ENCODE measurements around the gene ROBO2. TPM values are rescaled to one million over a fixed set of nuclear protein-coding genes. Genes with fewer than 3 reads are reported as not detected.

Gene ROBO2
- total and polyA plus RNA-seq, 7 donors: 0.23 to 2.9 (median 0.38) TPM; not detected in 1

DNA sequence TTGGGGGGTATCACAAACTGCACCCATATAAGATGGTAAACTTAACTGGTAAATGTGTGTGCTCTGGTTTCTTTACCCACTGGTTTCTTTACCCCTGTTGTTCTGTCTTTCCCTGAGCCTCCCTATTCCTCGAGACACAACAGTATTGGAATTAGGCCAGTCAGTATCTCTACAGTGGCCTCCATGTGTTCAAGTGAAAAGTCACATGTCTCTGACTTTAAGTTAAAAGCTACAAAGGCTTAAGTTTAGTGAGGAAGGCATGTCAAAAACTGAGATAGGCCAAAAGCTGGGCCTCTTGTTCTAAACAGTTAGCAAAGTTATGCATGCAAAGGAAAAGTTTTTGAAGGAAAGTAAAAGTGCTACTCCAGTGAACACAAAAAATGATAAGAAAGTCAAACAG lies 513.3 kb downstream of the ROBO2 start:
- H3K36me3 ChIP-seq: no peaks in the 10 kb centered on the region
- intact Hi-C loops (cut with DNase I): no loop called here
- 64 to 86% methylated on average over 1 of the region's 1 CpG for WGBS, 2 donors

DNA sequence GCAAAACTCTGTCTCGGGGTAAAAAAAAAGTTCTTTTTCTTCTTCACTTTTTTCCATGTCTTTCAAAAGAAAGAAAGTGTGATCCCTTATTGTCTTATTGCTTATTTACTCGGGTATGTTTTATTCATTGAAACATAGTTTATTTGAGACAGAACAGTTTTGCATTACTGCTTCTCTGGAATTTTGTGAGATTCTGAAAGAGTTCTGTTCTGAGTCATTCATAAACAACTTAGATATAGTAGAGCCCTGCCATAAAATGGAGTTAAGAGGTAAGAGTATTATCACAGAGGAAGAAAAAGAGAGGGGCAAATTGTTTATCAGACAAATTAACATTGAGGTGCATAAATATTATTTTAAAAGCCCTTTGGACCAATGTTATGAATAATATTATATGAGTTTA lies 522.2 kb downstream of the ROBO2 start:
- WGBS, 2 donors: 70 to 79% methylated on average over 2 of the region's 2 CpGs

More for the DNA sequence above, 513.3 kb downstream of the ROBO2 start:
- Histone ChIP-seq H3K9me3 (no peaks in the 10 kb centered on the region), H3K27me3 (no peaks in the 10 kb centered on the region), H3K4me1 (no peaks in the 10 kb centered on the region), H3K4me3 (no peak overlapping the region), H3K27ac (no peak overlapping the region)
- DNase-seq: no peak
- TF ChIP-seq, protein P1, sequence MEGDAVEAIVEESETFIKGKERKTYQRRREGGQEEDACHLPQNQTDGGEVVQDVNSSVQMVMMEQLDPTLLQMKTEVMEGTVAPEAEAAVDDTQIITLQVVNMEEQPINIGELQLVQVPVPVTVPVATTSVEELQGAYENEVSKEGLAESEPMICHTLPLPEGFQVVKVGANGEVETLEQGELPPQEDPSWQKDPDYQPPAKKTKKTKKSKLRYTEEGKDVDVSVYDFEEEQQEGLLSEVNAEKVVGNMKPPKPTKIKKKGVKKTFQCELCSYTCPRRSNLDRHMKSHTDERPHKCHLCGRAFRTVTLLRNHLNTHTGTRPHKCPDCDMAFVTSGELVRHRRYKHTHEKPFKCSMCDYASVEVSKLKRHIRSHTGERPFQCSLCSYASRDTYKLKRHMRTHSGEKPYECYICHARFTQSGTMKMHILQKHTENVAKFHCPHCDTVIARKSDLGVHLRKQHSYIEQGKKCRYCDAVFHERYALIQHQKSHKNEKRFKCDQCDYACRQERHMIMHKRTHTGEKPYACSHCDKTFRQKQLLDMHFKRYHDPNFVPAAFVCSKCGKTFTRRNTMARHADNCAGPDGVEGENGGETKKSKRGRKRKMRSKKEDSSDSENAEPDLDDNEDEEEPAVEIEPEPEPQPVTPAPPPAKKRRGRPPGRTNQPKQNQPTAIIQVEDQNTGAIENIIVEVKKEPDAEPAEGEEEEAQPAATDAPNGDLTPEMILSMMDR (IDR thresholded peaks at IDR 0.05): no peak
- TF ChIP-seq EP300 (IDR thresholded peaks at IDR 0.05): no peak

DNA sequence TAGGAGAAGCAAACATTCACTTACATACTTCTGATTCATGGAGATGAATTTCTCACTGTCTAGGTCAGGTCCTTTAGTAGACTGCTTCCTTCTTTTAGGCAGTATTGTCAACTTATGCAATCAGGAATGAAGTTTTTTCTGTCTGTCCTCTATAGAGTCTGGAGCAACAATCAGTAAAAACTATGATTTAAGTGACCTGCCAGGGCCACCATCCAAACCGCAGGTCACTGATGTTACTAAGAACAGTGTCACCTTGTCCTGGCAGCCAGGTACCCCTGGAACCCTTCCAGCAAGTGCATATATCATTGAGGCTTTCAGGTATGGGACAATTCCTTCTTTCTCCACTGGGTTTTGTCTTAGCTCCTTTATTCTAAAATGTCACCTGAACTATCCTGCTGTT lies 523.1 kb downstream of the ROBO2 start:
- no peaks in the 10 kb centered on the region for H3K4me1 ChIP-seq
- no peak for DNase-seq
- intact Hi-C loops (cut with DNase I): no loop called here
- H3K27me3 ChIP-seq: no peaks in the 10 kb centered on the region
- H3K27ac ChIP-seq: no peak overlapping the region
- no peaks in the 10 kb centered on the region for H3K36me3 ChIP-seq
- H3K9me3 ChIP-seq: no peaks in the 10 kb centered on the region
- no peak for TF ChIP-seq POLR2AphosphoS5 (IDR thresholded peaks at IDR 0.05)
- TF ChIP-seq EP300 (IDR thresholded peaks at IDR 0.05): no peak
- no peak for TF ChIP-seq POLR2A (IDR thresholded peaks at IDR 0.05)
- TF ChIP-seq, protein P1 (IDR thresholded peaks at IDR 0.05): no peak
- WGBS, 2 donors: 78 to 88% methylated on average over 1 of the region's 1 CpG
- H3K4me3 ChIP-seq: no peak overlapping the region

More for the DNA sequence above, 522.2 kb downstream of the ROBO2 start:
- DNase-seq: no peak
- Histone ChIP-seq H3K27me3 (no peaks in the 10 kb centered on the region), H3K4me1 (no peaks in the 10 kb centered on the region), H3K4me3 (no peak overlapping the region), H3K27ac (no peak overlapping the region), H3K36me3 (no peaks in the 10 kb centered on the region), H3K9me3 (no peaks in the 10 kb centered on the region)
- intact Hi-C loops (cut with DNase I): no loop called here
- TF ChIP-seq POLR2AphosphoS5 (IDR thresholded peaks at IDR 0.05) (no peak), POLR2A (IDR thresholded peaks at IDR 0.05) (no peak), EP300 (IDR thresholded peaks at IDR 0.05) (no peak)
- TF ChIP-seq, protein P1 (IDR thresholded peaks at IDR 0.05): no peak

DNA sequence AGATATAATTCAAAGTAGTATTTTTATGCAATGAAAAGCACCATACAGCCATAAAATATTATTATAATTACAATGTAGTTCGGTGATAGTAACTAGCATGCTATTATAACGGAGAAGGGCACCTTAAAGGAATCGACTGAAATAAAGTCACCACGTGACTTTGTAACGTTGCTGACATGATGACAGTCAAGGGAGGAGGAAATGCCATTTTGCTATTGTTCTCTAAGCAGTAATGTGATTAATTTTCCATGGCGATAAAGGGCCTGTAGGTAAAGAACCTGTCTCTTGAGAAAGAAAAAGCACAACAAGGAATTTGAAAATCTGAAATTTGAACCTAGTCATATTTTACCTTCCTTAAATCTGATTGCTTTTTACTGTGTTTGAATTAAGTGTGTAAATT lies 526.2 kb downstream of the ROBO2 start:
- H3K27me3 ChIP-seq: no peaks in the 10 kb centered on the region
- no peaks in the 10 kb centered on the region for H3K36me3 ChIP-seq
- no peak overlapping the region for H3K4me3 ChIP-seq
- no peak overlapping the region for H3K27ac ChIP-seq
- no peaks in the 10 kb centered on the region for H3K4me1 ChIP-seq
- intact Hi-C loops (cut with DNase I): no loop called here
- 76 to 85% methylated on average over 6 of the region's 6 CpGs for WGBS, 2 donors
- no peaks in the 10 kb centered on the region for H3K9me3 ChIP-seq
- no peak for DNase-seq
- TF ChIP-seq, protein P1 (IDR thresholded peaks at IDR 0.05): no peak
- TF ChIP-seq POLR2A (IDR thresholded peaks at IDR 0.05): no peak
- TF ChIP-seq POLR2AphosphoS5 (IDR thresholded peaks at IDR 0.05): no peak
- TF ChIP-seq EP300 (IDR thresholded peaks at IDR 0.05): no peak

DNA sequence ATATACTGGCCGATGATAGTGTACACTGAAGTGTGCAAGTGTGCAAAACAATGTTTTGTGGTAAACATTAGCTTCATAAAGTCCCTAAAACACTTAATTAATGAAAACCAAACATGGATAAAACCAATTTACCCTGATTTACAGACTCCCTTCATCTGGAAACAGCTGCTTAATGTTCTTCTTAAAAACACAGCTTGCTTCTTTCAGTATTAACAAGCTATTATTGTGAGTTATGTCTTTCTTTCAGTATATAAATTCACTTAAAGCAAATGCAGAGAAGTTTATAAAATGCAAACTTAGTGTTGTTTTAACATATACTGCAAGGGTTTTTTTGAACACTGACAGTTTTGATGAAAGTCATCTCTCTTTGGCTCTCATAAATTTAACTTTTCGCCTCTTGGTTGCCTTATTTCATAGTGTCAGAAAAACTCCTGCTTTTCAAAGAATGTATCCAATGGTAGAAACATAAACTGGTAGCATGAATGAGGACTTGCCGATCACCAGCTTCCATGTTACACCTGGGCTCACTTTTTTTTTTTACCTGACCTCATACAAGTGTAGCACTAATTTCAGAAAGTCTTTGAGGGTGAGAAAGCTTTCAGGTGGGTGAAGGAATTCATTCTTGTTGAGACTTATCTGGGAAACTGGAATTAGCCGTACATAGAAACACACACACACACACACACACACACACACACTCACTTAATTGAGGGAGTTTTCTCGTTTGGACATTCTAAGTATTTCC lies 532.2 kb downstream of the ROBO2 start:
- no peaks in the 10 kb centered on the region for H3K4me1 ChIP-seq
- no peaks in the 10 kb centered on the region for H3K36me3 ChIP-seq
- WGBS, 2 donors: 73 to 77% methylated on average over 5 of the region's 5 CpGs
- no peak overlapping the region for H3K4me3 ChIP-seq
- TF ChIP-seq EP300 (IDR thresholded peaks at IDR 0.05) (no peak), POLR2AphosphoS5 (IDR thresholded peaks at IDR 0.05) (no peak), POLR2A (IDR thresholded peaks at IDR 0.05) (no peak)
- TF ChIP-seq, protein P1 (IDR thresholded peaks at IDR 0.05): no peak
- DNase-seq: no peak
- H3K27me3 ChIP-seq: no peaks in the 10 kb centered on the region
- intact Hi-C loops (cut with DNase I): no loop called here
- no peaks in the 10 kb centered on the region for H3K9me3 ChIP-seq
- no peak overlapping the region for H3K27ac ChIP-seq
